Measurements from ENCODE around the gene SAMD5.

DNA sequence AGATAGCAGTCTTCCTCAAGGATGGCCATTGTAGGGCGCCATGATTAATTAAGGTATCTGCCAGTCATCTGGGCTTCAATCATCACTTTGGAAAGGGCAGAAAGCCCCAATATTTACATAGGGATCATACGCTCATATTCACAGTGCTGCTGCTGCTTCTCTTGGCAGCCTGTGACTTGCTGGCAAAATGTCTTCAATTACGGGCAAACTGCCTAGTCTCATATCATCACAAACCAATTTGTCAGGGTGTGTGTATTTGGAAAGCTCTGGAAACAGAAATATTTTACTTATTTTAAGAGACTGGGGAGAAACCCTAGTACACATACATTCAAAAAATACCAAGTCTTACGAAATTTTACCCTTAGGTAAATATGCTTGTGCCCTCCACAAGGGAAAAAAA lies 77.6 kb downstream of the SAMD5 start:
- TF ChIP-seq, protein P1, sequence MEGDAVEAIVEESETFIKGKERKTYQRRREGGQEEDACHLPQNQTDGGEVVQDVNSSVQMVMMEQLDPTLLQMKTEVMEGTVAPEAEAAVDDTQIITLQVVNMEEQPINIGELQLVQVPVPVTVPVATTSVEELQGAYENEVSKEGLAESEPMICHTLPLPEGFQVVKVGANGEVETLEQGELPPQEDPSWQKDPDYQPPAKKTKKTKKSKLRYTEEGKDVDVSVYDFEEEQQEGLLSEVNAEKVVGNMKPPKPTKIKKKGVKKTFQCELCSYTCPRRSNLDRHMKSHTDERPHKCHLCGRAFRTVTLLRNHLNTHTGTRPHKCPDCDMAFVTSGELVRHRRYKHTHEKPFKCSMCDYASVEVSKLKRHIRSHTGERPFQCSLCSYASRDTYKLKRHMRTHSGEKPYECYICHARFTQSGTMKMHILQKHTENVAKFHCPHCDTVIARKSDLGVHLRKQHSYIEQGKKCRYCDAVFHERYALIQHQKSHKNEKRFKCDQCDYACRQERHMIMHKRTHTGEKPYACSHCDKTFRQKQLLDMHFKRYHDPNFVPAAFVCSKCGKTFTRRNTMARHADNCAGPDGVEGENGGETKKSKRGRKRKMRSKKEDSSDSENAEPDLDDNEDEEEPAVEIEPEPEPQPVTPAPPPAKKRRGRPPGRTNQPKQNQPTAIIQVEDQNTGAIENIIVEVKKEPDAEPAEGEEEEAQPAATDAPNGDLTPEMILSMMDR (conservative IDR thresholded peaks at IDR 0.05 in 1 of 2, IDR thresholded peaks at IDR 0.05 in 1 of 2; ENCODE audit: low read depth in 1 of 2, low read length in 2 of 2): no peak
- TF ChIP-seq EZH2 (IDR thresholded peaks at IDR 0.05; ENCODE audit: low read length, missing control alignments): no peak
